Activated CD4-positive, alpha-beta T cell treated with anti-CD3 and anti-CD28 coated beads for 4 hours (primary cell): ENCODE results near the gene FGF16.
"Not testable (repeated sequence)": the region's sequence is repeated elsewhere in the genome, so short reads cannot be mapped to it uniquely, and the experiment has no call there.

Experiments
- DNase-seq, 2 donors: peaks; one replicate each; pipeline ENCODE4 v3.0.0-alpha.2; 2020

FGF16 gene

GRCh38 chrX:77447653-77448569, 722 bp downstream of the FGF16 start:
- DNase-seq = no peak

GRCh38 chrX:77450415-77450814, 3.2 kb downstream of the FGF16 start:
- no peak for DNase-seq

GRCh38 chrX:77450996-77451395, 3.8 kb downstream of the FGF16 start:
- no peak for DNase-seq

- no peak for DNase-seq
Measured at GRCh38 chrX:77453190-77453589, 6.0 kb downstream of the FGF16 start.

GRCh38 chrX:77455437-77455836, 8.2 kb downstream of the FGF16 start:
- no peak for DNase-seq

- DNase-seq = no peak
Measured at GRCh38 chrX:77484045-77484444, 36.9 kb downstream of the FGF16 start.

GRCh38 chrX:77493677-77494553, 46.7 kb downstream of the FGF16 start:
- no peak for DNase-seq

- DNase-seq = not testable (repeated sequence)
Measured at GRCh38 chrX:77500164-77500563, 53.0 kb downstream of the FGF16 start.

GRCh38 chrX:77502951-77503525, 55.8 kb downstream of the FGF16 start:
- DNase-seq = no peak

GRCh38 chrX:77505227-77505626, 58.0 kb downstream of the FGF16 start:
- no peak for DNase-seq
